Measurements from ENCODE around the gene PTF1A.

Gene PTF1A

DNA sequence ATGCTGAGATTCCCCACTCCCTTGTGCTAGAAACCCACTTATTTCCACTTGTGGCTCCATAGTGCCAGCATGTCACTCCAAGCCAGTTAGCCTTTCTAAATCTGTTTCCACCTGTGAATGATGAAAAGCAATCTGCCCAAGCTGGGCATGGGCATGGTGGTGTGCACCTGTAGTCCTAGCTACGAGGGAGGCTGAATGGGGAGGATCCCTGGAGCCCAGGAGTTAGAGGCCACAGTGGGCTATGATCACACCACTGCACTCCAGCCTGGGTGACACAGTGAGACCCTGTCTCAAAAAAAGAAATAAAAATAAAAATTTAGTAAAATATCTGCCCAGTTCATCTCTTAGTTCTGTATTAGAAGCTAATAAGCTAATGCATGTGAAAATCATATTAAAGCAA, 5.0 kb upstream of the PTF1A start:
- DNase-seq (ENCODE audit: low spot score) = no peak

DNA sequence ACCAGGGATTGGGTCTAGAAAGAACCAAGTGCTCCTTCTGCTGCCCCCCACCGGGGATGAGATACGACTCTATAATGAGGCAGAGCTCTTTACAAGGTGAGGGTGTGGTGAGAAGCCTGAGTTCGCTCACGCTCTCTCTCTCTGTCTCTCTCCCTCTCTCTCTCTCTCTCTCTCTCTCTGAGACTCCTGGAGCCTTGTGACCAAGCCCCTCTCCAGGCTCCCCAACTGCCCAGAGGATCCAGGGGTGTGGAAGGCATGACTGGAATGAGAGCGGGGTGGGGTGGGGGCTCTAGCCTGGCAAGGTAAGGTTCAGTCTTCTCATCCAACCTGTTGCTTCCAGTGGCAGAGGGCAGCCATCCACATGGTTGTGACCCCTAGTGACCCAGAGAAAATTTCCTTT, 3.1 kb upstream of the PTF1A start:
- no peak for DNase-seq (ENCODE audit: low spot score)

GRCh38 chr10:23190872-23191763, 994 bp upstream of the PTF1A start:
- no peak for DNase-seq (ENCODE audit: low spot score)

DNA sequence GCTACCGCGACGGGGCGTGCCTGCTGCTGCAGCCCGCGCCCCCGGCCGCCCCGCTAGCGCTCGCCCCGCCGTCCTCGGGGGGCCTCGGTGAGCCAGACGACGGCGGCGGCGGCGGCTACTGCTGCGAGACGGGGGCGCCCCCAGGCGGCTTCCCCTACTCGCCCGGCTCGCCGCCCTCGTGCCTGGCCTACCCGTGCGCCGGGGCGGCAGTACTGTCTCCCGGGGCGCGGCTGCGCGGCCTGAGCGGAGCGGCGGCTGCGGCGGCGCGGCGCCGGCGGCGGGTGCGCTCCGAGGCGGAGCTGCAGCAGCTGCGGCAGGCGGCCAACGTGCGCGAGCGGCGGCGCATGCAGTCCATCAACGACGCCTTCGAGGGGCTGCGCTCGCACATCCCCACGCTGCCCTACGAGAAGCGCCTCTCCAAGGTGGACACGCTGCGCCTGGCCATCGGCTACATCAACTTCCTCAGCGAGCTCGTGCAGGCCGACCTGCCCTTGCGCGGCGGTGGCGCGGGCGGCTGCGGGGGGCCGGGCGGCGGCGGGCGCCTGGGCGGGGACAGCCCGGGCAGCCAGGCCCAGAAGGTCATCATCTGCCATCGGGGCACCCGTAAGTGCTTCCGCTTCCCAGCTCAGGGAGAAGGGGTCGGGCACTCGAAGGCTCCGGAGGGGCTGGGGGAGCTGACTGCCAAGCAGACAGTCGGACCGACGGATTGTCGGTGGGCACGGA, 761 bp downstream of the PTF1A start:
- DNase-seq (ENCODE audit: low spot score) = no peak

- no peak for DNase-seq (ENCODE audit: low spot score)
Measured at GRCh38 chr10:23193435-23194074, 1.4 kb downstream of the PTF1A start.

- DNase-seq (ENCODE audit: low spot score) = no peak
Measured at GRCh38 chr10:23194471-23194965, 2.4 kb downstream of the PTF1A start.

DNA sequence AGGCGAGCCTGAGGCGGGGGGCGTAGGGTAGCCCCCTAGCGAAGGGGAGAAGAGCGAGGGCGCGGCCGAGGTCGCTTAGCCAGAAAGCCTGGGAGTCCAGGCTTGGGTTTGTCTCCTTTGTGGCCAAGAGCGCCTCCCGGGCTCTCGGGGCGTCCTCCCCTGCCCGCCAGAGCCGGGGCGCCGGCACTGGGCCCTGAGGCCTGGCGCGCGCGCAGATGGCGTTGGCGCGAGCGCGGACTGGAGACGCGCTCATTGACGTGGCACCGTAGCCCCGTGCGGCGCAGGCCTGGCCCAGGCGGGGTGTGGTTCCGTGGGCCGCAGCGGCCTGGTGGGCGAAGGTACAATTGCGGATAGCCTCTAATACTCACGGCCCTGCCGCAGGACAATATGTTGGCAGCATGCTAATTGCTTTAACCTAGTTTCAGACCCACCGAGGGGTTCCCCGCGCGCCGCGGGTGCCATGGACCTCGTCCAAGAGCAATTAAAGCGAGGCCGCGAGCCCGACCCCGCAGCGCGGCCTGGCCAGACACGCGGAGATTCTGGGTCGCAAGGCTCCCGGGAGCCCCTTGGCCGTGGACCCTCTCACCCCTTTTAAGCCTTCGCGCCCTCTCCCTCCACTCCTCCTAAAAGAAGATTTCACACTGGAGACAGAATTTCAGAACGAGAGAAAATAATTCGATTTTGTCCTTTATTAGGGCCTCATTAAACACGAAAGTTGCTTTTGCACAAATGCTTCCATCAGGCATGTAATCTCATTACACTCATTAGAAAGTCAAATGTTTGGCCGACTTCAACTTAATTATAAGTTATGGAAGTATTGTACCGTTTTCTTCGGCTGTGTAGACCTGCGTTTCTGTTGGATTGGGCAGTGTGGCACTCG, 3.1 kb downstream of the PTF1A start:
- DNase-seq (ENCODE audit: low spot score) = no peak

DNA sequence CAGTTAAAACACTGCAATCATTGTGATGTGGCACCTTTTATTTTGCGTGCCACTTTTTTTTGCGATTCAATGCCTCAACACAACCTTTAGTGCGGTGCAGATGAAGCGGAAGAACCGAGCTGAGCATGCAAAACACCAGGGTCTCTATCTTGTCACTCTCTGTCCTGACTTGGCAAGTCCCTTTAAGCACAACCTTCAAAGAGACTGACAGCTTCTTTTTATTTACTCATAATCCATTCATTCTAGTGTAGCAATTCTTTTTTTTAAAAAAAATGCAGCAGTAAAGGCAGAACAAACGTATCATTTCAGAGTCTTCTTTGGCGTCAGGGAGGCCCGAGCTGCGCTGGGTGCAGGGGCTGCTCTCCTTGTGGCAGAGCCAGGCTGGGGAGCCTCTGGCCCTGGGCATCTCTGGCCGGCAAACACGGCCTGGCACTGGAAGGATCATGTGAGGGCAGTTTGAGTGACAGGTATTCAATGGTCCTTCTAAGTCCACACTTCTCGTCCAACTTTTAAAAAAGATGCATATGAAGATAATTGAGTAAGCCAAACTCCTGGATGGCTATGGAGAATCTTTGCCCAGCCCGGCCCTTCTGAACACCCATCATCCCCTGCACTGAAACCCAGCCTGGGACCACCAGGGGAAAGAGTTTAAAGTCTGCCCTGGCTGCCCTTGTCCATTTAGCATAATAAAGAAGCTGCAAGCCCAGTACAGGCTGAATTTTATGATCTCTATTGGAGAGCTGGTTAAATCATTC, 3.9 kb downstream of the PTF1A start:
- no peak for DNase-seq (ENCODE audit: low spot score)

GRCh38 chr10:23196915-23197314, 4.8 kb downstream of the PTF1A start:
- no peak for DNase-seq (ENCODE audit: low spot score)

DNA sequence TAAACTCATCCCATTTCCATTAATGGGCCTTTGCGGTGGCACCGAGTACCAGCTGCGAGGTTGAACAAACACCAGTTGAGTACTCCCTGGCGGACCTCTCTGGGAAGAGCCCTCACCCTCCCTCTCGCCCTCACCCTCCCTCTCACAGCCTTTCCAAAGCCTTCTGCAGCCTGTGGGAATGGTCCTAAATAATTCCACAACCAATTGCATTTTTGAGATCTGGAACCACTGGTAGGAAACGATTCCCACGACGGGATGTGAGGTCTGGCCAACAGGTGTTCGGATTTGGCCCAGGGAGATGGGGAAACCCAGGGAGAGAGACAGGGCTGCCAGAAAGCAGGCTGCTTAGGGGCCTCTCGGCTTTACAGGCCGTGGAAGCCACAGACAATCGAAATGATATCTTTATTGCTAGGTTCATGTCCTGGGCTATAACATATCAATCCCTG, 5.3 kb downstream of the PTF1A start:
- no peak for DNase-seq (ENCODE audit: low spot score)

DNA sequence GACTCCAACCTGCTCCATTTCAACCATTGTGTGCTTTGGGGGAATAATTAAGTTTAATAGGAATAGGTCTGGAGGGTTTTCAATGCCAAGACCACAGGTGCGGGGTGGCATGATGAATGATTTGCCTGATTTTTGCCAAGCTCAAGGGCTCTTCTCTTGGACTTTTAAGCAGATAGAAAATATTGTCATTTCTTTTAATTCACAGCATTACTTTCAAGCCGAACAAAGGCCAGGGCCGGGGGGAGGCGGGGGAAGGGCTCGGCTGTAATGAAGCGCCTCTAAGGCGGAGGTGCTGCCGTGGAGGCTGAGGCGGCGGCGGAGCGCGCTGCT, 6.5 kb downstream of the PTF1A start:
- DNase-seq (ENCODE audit: low spot score) = no peak

DNA sequence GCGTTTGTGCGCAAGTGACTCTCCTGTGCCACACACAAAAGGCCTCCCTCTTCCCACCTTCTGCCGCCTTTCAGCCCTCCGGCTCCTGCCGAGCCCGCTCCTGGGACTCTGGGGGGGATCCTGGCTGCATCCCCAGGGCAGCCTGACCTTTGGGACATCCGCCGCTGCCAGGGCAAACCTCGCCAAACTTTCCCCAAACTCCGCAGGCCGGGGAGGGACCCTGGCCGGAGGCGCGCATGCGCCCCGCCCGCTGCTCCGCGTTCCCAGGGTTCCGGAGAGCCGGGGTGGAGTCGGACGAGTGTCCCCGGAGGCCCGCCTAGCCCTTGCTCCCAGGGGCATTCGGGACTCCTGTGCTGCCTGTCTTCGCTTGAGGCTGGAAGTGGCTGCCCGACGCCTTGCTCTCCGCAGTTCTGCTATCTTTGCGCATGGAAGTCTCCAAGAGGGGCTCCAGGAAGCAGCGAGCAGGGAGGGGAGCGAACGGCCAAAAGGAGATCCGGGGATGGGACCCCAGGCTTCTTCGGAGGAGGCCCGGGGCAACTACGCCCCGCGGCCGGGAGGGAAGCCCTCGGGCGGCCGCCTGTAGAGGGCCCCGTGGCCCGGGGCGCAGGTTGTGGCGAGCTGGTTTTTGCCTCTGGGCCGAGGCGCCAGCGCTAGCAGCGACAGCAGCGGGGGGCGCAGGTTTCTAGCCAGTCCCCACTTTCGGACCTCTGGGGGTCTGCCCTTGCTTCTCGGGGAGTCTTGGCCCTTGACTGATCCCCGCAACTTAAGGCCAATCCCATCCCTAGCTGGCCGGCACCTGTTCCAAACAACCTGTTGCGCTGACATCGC, 7.0 kb downstream of the PTF1A start:
- no peak for DNase-seq (ENCODE audit: low spot score)

DNA sequence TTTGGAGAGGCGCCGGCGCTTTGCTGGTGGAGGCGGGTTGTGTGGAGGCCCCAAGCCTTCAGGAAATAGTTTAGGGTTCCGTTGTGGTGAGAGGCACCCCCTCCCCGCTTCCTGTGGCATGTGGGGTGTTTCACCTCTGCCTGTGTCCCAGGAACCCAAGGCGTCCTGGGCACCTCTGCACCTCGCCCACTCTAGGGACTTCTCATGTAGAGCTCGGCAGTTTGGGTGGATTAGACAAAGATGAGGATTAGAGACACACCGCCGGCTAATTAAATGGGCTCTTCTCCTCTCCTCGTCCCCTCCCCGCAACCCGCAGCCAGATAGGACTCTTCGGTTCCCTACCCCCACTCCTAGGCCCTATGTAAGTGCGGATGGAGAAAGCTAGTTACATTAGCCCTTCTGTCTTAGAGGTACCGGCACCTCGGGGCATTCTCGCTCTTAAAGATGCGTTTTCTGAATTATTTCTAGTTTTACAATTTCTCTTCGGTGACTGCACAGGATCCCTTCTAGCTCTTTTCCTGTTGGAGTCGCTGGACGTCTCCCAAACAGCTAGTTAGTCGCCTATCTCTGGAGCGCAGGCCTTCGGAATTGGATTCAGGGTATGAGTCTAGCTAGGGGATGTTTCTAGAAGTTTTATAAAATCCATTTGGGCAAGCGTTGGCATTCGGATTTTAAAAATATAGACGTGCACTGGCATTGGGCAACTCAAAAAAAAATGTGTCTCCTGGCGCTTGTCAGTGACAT, 7.8 kb downstream of the PTF1A start:
- DNase-seq (ENCODE audit: low spot score) = no peak

- no peak for DNase-seq (ENCODE audit: low spot score)
Measured at GRCh38 chr10:23200586-23200985, 8.5 kb downstream of the PTF1A start.

- DNase-seq (ENCODE audit: low spot score) = no peak
Measured at GRCh38 chr10:23200997-23201652, 9.0 kb downstream of the PTF1A start.

- no peak for DNase-seq (ENCODE audit: low spot score)
Measured at GRCh38 chr10:23201837-23202236, 9.7 kb downstream of the PTF1A start.

DNA sequence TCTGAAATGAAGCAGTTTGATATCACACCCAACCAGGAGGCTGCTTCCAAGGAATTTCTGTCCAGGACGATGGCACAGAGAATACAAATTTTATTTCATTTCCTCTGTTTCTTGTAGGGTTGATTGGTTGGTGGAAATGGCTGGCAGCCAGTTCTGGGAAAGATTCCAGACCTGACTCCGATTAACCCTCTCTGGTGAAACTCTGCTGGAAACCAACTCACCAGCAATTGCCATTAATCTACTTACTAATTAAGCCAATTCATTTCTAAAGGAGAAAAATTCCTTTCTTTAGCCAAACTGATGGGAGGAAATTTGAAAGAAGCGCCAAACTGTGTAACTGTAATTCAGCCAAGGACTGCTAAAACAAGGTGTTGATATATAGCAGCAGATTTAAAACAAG, 10.7 kb downstream of the PTF1A start:
- no peak for DNase-seq (ENCODE audit: low spot score)

- no peak for DNase-seq (ENCODE audit: low spot score)
Measured at GRCh38 chr10:23203369-23204325, 11.5 kb downstream of the PTF1A start.

All from CD4-positive, alpha-beta T cell treated with Interleukin-2 at 100 ng/mL for 4 hours (primary cell).